Fibroblast of mammary gland (primary cell): Measurements from ENCODE around the gene NDEL1.
A peak's percentile ranks its signal among the peaks of the same experiment; 100 is the strongest.

Experiments used
- DNase-seq: peaks from one replicate; pipeline ENCODE4 v3.0.0-alpha.2; 2010; ENCODE audit warnings: low read depth
- H3K4me3 ChIP-seq: 2 replicates; pipeline ENCODE4 v1.5.1; 2011; ENCODE audit warnings: low read depth, mild to moderate bottlenecking, low read length, moderate library complexity; ENCODE audit not compliant: control insufficient read depth
- TF ChIP-seq, protein P1 (sequence below): conservative IDR thresholded peaks from 2 replicates; pipeline ENCODE4 v1.5.1; 2011; ENCODE audit warnings: low read depth, low read length, inconsistent platforms; ENCODE audit not compliant: control insufficient read depth, insufficient read depth

The NDEL1 gene

DNA sequence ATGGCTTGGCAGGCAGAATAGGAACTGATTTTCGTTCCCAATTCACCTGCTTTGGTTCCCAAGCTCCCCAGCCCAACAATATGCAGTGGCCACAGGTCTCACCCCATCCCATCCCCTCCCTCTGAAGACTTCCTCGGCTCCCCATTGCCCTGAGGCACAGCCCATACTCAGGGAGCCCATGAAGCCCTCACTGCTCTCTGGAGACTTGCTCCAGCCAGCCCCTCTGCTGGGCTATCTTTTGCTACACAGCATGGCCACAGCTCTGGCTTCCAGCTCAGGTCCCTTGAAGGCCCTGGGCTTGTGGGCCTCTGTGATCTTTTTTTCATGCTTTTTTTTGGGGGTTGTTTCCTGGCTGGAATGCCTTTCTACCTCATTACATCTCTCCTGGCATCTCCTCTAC, 29.5 kb upstream of the NDEL1 start:
- H3K4me3 ChIP-seq, result no peak overlapping the region
- no peak for DNase-seq
- TF ChIP-seq, protein P1, sequence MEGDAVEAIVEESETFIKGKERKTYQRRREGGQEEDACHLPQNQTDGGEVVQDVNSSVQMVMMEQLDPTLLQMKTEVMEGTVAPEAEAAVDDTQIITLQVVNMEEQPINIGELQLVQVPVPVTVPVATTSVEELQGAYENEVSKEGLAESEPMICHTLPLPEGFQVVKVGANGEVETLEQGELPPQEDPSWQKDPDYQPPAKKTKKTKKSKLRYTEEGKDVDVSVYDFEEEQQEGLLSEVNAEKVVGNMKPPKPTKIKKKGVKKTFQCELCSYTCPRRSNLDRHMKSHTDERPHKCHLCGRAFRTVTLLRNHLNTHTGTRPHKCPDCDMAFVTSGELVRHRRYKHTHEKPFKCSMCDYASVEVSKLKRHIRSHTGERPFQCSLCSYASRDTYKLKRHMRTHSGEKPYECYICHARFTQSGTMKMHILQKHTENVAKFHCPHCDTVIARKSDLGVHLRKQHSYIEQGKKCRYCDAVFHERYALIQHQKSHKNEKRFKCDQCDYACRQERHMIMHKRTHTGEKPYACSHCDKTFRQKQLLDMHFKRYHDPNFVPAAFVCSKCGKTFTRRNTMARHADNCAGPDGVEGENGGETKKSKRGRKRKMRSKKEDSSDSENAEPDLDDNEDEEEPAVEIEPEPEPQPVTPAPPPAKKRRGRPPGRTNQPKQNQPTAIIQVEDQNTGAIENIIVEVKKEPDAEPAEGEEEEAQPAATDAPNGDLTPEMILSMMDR, result no peak

DNA sequence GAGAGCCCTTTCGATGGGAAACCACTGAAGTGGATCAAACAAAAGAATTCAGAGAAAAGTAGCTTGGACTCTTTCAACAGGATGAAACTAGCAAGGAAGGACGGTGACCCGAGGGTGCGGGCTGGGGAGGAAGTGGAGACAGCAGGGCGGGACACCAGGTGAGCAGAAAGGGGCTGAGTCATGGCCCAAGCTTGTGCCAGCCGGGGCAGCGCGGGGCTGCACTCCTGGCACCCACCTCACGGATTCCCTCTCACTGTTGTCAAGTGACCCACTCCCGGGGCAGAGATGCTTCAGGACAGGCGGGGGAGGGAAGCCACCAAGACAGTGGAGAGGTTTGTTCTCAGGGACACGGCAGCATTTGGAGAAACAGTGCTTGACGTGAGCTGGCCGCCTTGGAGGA, 27.3 kb upstream of the NDEL1 start:
- H3K4me3 ChIP-seq, result no peak overlapping the region
- no peak for DNase-seq
- TF ChIP-seq, protein P1, result no peak

DNA sequence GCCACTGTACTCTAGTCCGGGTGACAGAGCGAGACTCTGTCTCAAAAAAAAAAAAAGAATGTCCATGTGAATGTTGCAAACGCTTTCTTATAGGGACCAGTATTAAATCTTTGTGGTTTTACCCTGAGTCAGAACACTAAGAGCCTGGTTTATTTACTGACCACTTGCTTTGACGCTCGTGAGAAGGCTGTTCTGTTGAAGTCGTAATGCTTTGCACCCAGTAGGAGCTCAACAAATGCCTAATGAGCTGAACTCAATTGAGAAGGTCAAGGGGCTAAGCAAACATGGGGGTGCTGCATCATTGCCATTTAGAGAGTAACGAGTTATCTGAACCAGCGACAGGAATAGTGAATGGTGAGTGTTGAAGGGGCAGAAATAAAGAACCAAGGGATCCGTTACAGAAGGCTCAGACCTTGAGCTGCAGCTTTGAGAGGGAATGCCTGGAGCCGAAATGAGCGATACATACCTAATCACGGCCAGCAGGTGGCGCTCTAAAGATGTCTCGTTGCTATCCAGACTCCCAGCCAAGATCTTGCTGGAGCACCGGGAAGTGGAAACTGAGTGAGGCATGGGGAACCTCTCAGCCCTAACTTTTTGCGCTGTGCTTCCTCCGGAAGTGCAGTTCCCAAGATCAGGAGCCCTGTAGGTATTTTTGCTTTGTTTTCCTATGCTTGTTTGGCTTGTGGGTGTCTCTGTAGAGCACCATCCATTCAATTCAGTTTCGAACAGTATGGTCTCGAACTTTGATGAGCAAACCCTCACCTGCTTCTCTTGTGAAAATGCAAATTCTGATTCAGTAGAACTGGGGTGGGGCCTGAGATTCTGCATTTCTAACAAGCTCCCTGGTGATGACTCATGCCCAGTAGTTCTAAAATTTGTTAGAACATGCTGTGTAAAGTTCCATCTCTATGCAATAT, 25.5 kb upstream of the NDEL1 start:
- TF ChIP-seq, protein P1, result peak; percentile 81
- peak; percentile 84 for DNase-seq
- no peak overlapping the region for H3K4me3 ChIP-seq

DNA sequence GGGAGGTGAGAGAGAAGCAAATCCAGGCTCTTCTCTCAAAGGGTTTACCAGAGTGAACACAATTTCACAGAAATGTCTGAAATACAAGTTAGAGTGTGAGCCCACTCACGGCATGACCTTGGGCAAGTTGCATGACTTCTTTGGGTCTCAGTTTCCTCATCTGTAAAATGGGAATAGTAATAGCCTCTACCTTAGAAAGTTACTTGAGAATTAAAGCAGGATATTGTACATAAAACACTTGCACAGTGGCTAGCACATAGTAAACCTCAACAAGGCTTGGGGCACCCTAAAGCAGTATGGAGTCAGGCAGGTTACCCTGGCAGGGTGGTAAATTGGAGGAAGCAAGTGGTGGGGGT, 24.8 kb upstream of the NDEL1 start:
- H3K4me3 ChIP-seq, result no peak overlapping the region
- no peak for DNase-seq
- TF ChIP-seq, protein P1, result no peak

DNA sequence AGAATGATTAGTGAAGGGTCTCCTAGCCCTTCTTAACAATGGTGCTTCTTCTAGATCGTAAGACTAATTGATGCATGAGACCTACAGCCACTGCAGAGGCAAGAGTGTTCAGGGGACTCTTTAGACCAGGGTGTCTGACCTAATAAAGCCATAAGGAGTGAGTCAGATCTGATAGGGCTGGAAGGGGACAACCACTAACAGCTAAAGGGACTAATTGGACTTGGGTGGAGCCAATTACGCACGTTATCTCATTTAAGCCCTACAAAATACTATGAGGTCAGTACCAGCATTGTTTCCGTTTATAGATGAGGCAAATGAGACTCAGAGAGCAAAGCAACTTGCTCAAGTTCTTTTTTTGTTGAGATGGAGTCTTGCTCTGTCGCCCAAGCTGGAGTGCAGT, 23.6 kb upstream of the NDEL1 start:
- DNase-seq, result no peak
- H3K4me3 ChIP-seq, result no peak overlapping the region
- TF ChIP-seq, protein P1, result no peak

DNA sequence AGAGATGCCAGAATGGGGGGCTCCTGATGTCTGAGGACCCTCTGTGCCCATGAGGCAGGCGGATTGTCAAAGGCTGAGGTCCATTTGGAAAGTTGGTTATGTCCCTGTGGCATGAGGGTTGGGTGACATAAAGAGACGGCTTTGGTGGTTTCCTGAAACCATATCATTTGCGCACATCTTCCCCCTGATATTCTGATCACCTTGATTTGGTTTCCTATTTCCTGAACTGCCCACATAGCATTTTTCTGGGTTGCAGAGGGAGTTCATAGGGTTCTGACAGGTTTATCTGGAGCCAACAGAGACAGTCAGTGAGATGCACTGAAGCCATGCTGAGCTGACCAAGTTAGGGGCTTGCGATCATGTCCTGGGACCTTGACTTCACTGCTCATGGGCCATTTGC, 22.4 kb upstream of the NDEL1 start:
- no peak for DNase-seq
- no peak overlapping the region for H3K4me3 ChIP-seq
- TF ChIP-seq, protein P1, result no peak

DNA sequence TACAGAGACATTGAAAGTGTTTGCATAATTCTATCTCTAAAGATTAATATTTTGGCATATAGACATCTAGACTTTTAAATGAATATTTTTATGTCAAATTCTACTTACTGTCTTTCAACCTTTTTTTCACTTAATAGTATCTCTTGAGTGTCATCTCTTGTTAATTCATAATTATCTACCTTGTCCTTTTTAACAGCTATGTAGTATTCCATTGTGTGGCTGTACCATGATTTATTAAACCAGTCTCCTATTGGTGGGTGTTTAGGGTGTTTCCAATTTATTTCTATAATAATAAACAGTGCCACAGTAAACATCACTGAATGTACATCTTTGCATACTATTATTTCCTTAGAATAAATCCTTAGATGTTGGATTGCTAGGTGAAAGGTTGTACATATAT, 21.7 kb upstream of the NDEL1 start:
- TF ChIP-seq, protein P1, result no peak
- H3K4me3 ChIP-seq, result no peak overlapping the region
- no peak for DNase-seq
